Activated naive CD4-positive, alpha-beta T cell treated with anti-CD3 and anti-CD28 coated beads, Interleukin-2, amount 10 ng/mL, durations not matched to agents 7 days and 5 days (primary cell): ENCODE data around the gene BEND3.
"Not testable (repeated sequence)": the region's sequence is repeated elsewhere in the genome, so short reads cannot be mapped to it uniquely, and the experiment has no call there.

ENCODE experiments used
- CTCF ChIA-PET: fragments of 350-600 bp; sonication (Branson Sonifier 250); formaldehyde crosslinking; loops from one replicate; lab custom pipeline; 2021; ENCODE audit warnings: antibody characterized with exemption; lab: Charles Lee
- DNase-seq: peaks from one replicate; pipeline ENCODE4 v3.0.0-alpha.2; 2020
- H3K27ac Mint-ChIP-seq: one replicate; pipeline ENCODE4 v1.8.0; 2021; ENCODE audit warnings: mild to moderate bottlenecking, moderate library complexity, mixed read lengths
- H3K27me3 Mint-ChIP-seq: one replicate; pipeline ENCODE4 v1.8.0; 2021; ENCODE audit warnings: mild to moderate bottlenecking, mixed read lengths
- H3K36me3 Mint-ChIP-seq: one replicate; pipeline ENCODE4 v1.8.0; 2021; ENCODE audit warnings: mixed read lengths
- H3K4me1 Mint-ChIP-seq: one replicate; pipeline ENCODE4 v1.8.0; 2021; ENCODE audit warnings: mixed read lengths
- H3K4me3 Mint-ChIP-seq: one replicate; pipeline ENCODE4 v1.8.0; 2021; ENCODE audit warnings: mild to moderate bottlenecking, moderate library complexity, mixed read lengths
- H3K9me3 Mint-ChIP-seq: one replicate; pipeline ENCODE4 v1.8.0; 2021; ENCODE audit warnings: mixed read lengths

BEND3 gene

DNA sequence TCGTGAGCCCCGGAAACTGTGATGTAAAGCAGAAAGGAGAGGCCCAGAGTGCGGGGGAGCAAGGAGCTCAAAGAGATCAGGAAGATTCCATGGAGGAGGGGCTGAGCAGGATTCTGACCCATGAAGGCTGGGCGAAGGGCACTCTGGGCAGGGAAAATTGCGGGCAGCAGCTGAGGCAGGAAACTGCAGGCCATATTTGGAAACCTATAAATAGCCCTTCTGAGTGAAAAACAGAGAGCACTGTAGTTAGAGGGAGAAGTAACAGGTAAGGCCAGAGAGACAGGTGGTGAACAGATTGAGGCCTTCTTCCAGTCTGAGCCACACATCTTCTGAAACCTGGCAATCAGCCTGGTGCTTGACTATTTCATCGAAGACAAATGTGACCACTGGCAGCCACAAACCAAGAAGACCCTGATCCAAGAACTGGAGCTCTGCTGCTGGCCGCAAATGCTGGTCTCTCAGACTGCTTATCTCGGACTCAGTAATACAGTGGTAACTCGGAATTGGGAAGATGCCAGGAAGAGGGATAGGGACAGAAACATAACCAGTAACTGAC, 14.1 kb upstream of the BEND3 start:
- DNase-seq = no peak
- Mint-ChIP-seq H3K27ac (no peak overlapping the region), H3K4me3 (no peak overlapping the region), H3K4me1 (no peaks in the 10 kb centered on the region), H3K27me3 (peaks cover 13% of the 10 kb centered on the region), H3K9me3 (no peaks in the 10 kb centered on the region), H3K36me3 (no peaks in the 10 kb centered on the region)
- CTCF ChIA-PET = no interaction called here

DNA sequence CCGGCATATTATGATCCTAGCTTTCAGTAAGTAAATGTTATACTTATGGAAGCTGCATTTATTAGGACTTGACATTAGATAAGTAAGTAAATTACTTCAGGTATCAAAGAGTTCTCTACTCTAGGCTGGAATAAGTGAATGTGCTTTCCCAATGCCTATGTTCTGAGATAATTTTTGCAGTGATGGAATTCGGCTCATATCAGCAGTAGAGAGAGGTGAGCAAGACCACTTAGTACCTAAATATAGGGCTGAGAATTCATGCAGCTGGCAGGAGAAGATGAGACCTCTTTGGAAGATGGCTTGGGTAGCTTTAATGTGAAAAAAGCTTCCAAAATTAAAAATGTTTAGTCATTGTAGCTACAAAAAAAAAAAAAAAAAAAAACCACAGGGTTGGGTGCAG, 13.3 kb upstream of the BEND3 start:
- no peak overlapping the region for H3K27ac Mint-ChIP-seq
- no peaks in the 10 kb centered on the region for H3K9me3 Mint-ChIP-seq
- DNase-seq = no peak
- no peaks in the 10 kb centered on the region for H3K36me3 Mint-ChIP-seq
- H3K4me3 Mint-ChIP-seq = no peak overlapping the region
- CTCF ChIA-PET = no interaction called here
- H3K27me3 Mint-ChIP-seq = peaks cover 13% of the 10 kb centered on the region
- H3K4me1 Mint-ChIP-seq = no peaks in the 10 kb centered on the region

DNA sequence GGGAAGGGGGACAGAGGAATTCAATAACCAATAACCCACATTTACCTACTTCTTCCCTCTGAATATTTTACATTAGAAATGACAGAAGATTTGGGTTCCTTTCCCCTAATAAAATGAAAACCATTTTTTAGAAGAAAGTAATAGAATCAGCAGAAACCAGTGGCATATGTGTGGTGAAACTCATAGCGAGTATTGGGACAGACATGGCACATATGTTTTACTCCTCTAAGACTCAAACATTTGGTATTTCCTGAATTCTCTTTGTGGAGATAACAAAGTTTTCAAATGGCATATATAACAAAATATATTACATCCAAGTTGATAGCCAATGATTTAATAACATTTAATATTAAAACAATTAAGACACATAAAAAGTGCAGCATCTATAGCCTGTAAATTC, 12.9 kb upstream of the BEND3 start:
- H3K27me3 Mint-ChIP-seq = peaks cover 13% of the 10 kb centered on the region
- no peak overlapping the region for H3K4me3 Mint-ChIP-seq
- CTCF ChIA-PET = no interaction called here
- H3K4me1 Mint-ChIP-seq = no peaks in the 10 kb centered on the region
- H3K27ac Mint-ChIP-seq = no peak overlapping the region
- no peak for DNase-seq
- no peaks in the 10 kb centered on the region for H3K9me3 Mint-ChIP-seq
- H3K36me3 Mint-ChIP-seq = no peaks in the 10 kb centered on the region

DNA sequence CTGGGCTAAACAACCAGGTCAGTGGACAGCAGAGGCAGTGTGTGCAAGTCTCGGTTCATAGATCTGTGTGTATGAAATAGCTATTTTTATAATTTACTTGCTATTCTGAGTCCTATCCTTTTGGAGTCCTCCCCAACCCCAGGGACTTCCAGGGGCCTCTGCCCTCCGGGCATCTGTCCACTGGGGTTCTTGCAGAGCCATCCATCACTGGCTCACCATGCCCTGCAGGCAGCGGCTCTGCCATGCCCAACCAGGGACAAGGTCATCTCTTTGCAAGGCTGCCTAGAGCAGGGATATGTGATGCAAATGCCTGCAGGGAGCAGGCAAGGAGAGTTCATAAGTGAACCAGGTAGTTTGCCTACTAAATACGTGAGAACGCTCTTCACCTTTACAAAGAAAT, 10.5 kb upstream of the BEND3 start:
- Mint-ChIP-seq H3K9me3 (no peaks in the 10 kb centered on the region), H3K27ac (no peak overlapping the region), H3K36me3 (no peaks in the 10 kb centered on the region), H3K4me1 (no peaks in the 10 kb centered on the region), H3K4me3 (no peak overlapping the region), H3K27me3 (peaks cover 13% of the 10 kb centered on the region)
- CTCF ChIA-PET = interaction anchor here (1.2 to 1.3 kb wide), 2 partner anchors 10 to 12 kb away, joined by 3 to 4 read pairs; no protein-coding TSS in a partner anchor
- DNase-seq = no peak

DNA sequence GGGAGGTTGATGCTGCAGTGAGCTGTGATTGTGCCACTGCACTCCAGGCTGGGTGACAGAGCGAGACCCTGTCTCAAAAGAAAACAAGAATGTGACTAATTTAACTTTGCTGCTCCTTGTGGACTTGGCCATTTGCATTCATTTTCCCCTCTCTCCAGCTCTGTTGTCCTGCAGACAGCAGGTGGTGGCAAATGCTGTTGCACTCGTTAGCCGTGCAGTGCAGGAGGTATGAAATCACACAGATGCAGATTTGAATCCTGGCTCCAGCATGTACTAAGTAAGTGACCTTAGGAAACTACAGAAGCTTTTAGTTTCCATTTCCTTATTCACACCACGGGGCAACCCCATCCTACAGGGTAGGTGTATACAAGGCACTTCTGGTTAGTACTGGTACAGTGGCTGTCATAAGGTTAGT, 9.6 kb upstream of the BEND3 start:
- no peaks in the 10 kb centered on the region for H3K36me3 Mint-ChIP-seq
- no peak overlapping the region for H3K27ac Mint-ChIP-seq
- no peak for DNase-seq
- H3K4me1 Mint-ChIP-seq = no peaks in the 10 kb centered on the region
- CTCF ChIA-PET = interaction anchor here (0.7 to 1.2 kb wide), 2 partner anchors 9 to 439 kb away, joined by 3 to 4 read pairs; no protein-coding TSS in a partner anchor
- no peaks in the 10 kb centered on the region for H3K9me3 Mint-ChIP-seq
- H3K4me3 Mint-ChIP-seq = no peak overlapping the region
- H3K27me3 Mint-ChIP-seq = peaks cover 13% of the 10 kb centered on the region

DNA sequence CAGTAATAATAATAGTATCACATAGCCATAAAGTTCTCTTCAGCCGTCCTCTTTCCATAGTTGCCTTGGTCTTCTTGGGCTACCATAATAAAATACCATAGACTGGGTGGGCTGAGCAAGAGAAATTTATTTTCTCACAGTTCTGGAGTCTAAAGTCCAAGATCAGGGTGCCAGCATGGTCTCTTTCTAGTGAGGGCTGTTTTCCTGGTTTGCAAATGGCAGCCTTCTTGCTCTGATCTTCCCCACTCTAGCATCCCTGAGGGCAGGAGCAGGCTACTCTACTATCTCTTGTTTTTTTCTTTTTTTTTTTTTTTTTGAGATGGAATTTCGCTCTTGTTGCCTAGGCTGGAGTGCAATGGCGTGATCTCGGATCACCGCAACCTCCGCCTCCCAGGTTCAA, 8.2 kb upstream of the BEND3 start:
- no peak overlapping the region for H3K27ac Mint-ChIP-seq
- no peaks in the 10 kb centered on the region for H3K4me1 Mint-ChIP-seq
- peaks cover 17% of the 10 kb centered on the region for H3K27me3 Mint-ChIP-seq
- DNase-seq = no peak
- no peaks in the 10 kb centered on the region for H3K36me3 Mint-ChIP-seq
- no peaks in the 10 kb centered on the region for H3K9me3 Mint-ChIP-seq
- H3K4me3 Mint-ChIP-seq = no peak overlapping the region
- CTCF ChIA-PET = no interaction called here

DNA sequence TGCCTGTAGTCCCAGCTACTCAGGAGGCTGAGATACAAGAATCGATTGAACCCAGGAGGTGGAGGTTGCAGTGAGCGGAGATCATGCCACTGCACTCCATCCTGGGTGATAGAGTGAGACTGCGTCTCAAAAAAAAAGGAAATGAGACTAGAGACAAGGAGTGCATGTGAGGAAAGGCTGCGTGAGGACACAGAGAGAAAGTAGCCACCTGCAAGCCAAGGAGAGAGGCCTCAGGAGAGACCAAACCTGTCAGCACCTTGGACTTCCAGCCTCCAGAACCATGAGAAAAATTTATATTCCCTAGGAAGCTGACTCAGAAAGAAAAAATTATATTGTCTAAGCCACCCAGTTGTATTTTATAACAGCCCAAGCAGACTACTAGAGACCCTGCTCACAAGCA, 7.4 kb upstream of the BEND3 start:
- H3K36me3 Mint-ChIP-seq = no peaks in the 10 kb centered on the region
- H3K9me3 Mint-ChIP-seq = no peaks in the 10 kb centered on the region
- no peak overlapping the region for H3K27ac Mint-ChIP-seq
- no peaks in the 10 kb centered on the region for H3K4me1 Mint-ChIP-seq
- H3K27me3 Mint-ChIP-seq = peaks cover 20% of the 10 kb centered on the region
- no peak for DNase-seq
- CTCF ChIA-PET = no interaction called here
- no peak overlapping the region for H3K4me3 Mint-ChIP-seq

DNA sequence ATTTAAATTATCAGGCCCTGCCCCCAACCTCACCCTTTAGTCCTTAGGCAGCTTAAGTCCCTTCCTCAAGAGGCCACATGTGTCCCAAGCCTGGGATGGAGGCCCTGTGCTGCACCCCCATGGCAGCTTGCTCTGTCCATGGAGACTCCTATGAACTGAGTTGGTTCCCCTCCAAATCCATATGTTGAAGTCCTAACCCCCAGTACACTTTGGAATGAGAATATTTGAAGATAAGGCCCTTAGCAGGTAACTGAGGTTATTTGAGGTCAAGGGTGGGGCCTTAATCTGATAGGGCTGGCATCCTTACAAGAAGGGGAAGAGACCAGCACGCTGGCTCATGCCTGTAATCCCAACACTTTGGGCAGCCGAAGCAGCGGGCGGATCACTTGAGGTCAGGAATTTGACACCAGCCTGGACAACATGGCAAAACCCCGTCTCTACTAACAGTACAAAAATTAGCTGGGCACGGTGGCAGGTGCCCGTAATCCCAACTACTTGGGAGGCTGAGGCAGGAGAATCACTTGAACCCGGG, 6.7 kb upstream of the BEND3 start:
- DNase-seq = no peak
- no peaks in the 10 kb centered on the region for H3K9me3 Mint-ChIP-seq
- no peak overlapping the region for H3K27ac Mint-ChIP-seq
- no peaks in the 10 kb centered on the region for H3K36me3 Mint-ChIP-seq
- peaks cover under 1% of the 10 kb centered on the region for H3K4me1 Mint-ChIP-seq
- CTCF ChIA-PET = no interaction called here
- H3K4me3 Mint-ChIP-seq = no peak overlapping the region
- peaks cover 18% of the 10 kb centered on the region for H3K27me3 Mint-ChIP-seq

DNA sequence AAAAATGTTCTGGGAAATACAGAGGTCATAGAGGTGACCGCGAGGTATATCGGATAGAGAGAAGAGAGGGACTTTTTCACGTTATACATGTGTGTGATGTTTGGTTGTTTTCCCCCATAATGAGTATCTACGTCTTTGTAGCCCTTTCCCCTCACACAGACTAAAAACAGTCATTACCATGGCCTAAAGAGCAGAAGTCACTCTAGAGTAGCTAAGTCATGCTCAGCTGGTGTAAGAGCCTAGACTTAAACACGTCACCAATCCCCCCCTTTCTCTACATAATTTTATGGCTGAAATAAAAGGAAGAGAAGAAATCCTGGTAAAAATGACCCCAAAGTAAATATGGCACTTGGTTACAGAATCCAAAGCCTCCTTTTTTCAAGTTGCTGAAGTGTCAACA, 6.0 kb upstream of the BEND3 start:
- no peaks in the 10 kb centered on the region for H3K36me3 Mint-ChIP-seq
- H3K27me3 Mint-ChIP-seq = peaks cover 20% of the 10 kb centered on the region
- no peaks in the 10 kb centered on the region for H3K9me3 Mint-ChIP-seq

DNA sequence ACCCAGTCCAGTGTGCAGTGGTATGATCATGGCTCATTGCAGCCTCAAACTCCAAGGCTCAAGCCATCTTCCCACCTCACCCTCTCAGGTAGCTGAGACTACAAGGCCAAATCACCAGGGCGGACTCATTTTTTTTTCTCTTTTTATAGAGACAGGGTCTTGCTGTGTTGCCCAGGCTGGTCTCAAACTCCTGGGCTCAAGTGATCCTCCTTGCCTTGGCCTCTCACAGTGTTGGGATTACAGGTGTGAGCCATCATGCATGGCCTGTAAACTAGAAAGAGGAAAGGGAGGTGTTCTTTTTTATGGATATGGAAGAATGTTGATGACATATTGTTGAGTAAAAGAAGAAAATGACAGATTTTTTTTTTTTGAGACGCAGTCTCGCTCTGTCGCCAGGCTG, 5.1 kb upstream of the BEND3 start:
- Mint-ChIP-seq H3K4me1 (peaks cover 11% of the 10 kb centered on the region), H3K36me3 (no peaks in the 10 kb centered on the region), H3K4me3 (no peak overlapping the region), H3K9me3 (no peaks in the 10 kb centered on the region), H3K27me3 (peaks cover 23% of the 10 kb centered on the region), H3K27ac (no peak overlapping the region)
- CTCF ChIA-PET = no interaction called here
- no peak for DNase-seq

More for the DNA sequence above, 6.0 kb upstream of the BEND3 start:
- H3K27ac Mint-ChIP-seq = no peak overlapping the region
- DNase-seq = no peak
- CTCF ChIA-PET = no interaction called here
- no peak overlapping the region for H3K4me3 Mint-ChIP-seq
- H3K4me1 Mint-ChIP-seq = peaks cover 8% of the 10 kb centered on the region

DNA sequence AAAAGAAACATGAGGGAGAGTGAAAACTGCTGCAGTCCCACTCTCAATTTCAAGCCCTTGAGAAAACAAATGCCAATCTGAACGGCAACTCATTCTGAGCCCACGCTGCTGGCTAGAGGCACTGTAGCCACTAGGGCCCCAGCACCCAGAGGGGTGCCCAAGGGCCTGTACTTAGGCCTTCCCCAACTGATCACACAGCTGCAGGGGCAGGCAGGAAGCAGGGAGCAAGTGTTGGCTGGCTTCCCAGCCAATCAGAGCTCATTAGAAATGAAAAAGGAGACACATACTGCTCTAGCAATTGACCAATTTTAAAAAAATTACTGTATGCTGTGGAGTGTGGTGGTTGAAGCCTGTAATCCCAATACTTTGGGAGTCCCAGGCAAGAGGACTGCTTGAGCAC, 3.7 kb upstream of the BEND3 start:
- DNase-seq = no peak
- no peaks in the 10 kb centered on the region for H3K36me3 Mint-ChIP-seq
- no peak overlapping the region for H3K27ac Mint-ChIP-seq
- H3K4me3 Mint-ChIP-seq = no peak overlapping the region
- no peaks in the 10 kb centered on the region for H3K9me3 Mint-ChIP-seq
- peaks cover 23% of the 10 kb centered on the region for H3K27me3 Mint-ChIP-seq
- H3K4me1 Mint-ChIP-seq = peaks cover 12% of the 10 kb centered on the region
- CTCF ChIA-PET = interaction anchor here (0.7 kb wide), 1 partner anchor 531 kb away, joined by 3 read pairs; no protein-coding TSS in a partner anchor

DNA sequence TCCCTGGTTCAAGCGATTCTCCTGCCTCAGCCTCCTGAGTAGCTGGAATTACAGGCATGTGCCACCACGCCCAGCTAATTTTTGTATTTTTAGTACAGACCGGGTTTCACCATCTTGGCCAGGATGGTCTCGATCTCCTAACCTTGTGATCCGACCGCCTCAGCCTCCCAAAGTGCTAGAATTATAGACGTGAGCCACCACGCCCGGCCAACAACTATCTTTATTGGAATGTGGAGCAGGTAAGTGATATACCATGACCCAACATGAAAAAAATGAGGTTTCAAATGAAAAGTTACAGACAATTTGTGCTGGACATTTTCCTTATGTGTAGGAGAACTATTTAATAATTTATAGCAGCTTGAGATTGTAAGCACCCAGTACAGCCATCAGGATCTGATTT, 3.2 kb upstream of the BEND3 start:
- H3K9me3 Mint-ChIP-seq, H3K4me3 Mint-ChIP-seq, DNase-seq, H3K27ac Mint-ChIP-seq, H3K36me3 Mint-ChIP-seq: not testable (repeated sequence)
- CTCF ChIA-PET = interaction anchor here (0.7 kb wide), 1 partner anchor 532 kb away, joined by 3 read pairs; no protein-coding TSS in a partner anchor
- Mint-ChIP-seq H3K4me1 (peaks cover 16% of the 10 kb centered on the region), H3K27me3 (peaks cover 23% of the 10 kb centered on the region)

DNA sequence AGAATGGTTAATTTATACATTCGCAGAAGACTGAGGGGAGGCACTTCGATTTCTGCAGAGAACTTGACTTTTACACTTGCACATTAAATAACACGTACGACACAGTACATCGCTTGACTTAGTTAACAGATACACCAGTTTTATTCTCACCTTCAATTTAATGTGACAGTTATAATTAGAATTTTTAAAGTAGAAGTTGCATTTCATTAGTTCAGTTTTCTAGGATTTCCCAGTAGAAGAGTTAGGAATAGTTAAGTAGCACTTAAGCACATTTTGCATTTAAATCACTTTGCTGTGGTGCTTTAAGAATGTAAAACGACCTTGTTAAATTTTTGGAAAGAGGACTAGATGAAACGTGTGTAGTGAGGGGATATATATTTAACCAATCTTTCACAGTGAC, 1.6 kb upstream of the BEND3 start:
- Mint-ChIP-seq H3K4me1 (peaks cover 19% of the 10 kb centered on the region), H3K27me3 (peaks cover 23% of the 10 kb centered on the region), H3K27ac (no peak overlapping the region), H3K36me3 (no peaks in the 10 kb centered on the region), H3K4me3 (peak overlapping the region; percentile 72), H3K9me3 (no peaks in the 10 kb centered on the region)
- CTCF ChIA-PET = interaction anchor here (1.5 kb wide), 1 partner anchor 9 kb away, joined by 4 read pairs; no protein-coding TSS in a partner anchor
- DNase-seq = no peak

DNA sequence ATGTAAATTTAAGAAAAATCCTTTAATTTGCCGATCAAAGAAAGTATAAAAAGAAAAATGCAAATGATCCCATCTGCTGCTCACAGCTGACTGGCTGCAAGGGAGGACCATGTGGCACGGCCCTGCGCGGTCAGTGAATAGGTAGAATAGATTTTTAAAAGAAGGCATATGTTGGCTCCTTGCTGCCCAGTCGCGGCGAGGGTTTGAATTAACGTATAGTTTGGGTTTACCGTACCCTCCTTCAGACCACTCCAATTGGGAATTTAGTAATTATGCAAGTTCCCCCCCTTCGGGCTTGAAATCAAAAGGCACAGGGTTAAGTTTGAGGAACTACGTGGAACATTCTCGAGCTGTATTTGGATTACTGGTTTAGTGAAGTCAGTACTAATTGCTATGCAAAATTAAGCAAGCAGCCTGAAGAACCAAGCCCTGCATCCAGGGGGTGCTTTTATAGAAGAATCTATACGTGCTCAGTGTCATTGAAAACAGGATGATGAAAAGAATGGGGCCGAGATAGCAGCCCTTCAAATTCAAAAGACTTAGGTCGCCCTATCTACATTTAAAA, 1.1 kb upstream of the BEND3 start:
- Mint-ChIP-seq H3K4me1 (peaks cover 19% of the 10 kb centered on the region), H3K4me3 (peak overlapping the region; percentile 72), H3K27me3 (peaks cover 23% of the 10 kb centered on the region), H3K9me3 (no peaks in the 10 kb centered on the region), H3K27ac (peak overlapping the region; percentile 45), H3K36me3 (no peaks in the 10 kb centered on the region)
- CTCF ChIA-PET = interaction anchor here (1.5 kb wide), 1 partner anchor 9 kb away, joined by 4 read pairs; no protein-coding TSS in a partner anchor
- peak; percentile 43 for DNase-seq
